Dendritic cell treated with granulocyte-macrophage colony-stimulating factor and Interleukin-4, amounts not matched to agents 40 ng/mL and 50 ng/mL, for 4 days (primary cell): ENCODE data around the gene CBLC.
A peak's percentile ranks its signal among the peaks of the same experiment; 100 is the strongest.

Experiments
- H3K27ac Mint-ChIP-seq: one replicate; pipeline ENCODE4 v1.8.0; 2022; ENCODE audit warnings: mild to moderate bottlenecking, mixed read lengths
- H3K27me3 Mint-ChIP-seq: one replicate; pipeline ENCODE4 v1.8.0; 2022; ENCODE audit warnings: mild to moderate bottlenecking, mixed read lengths
- H3K36me3 Mint-ChIP-seq: one replicate; pipeline ENCODE4 v1.8.0; 2022; ENCODE audit warnings: low read depth, mixed read lengths
- H3K4me1 Mint-ChIP-seq: one replicate; pipeline ENCODE4 v1.8.0; 2022; ENCODE audit warnings: low read depth, mixed read lengths
- H3K4me3 Mint-ChIP-seq: one replicate; pipeline ENCODE4 v1.8.0; 2022; ENCODE audit warnings: mild to moderate bottlenecking, moderate library complexity, mixed read lengths
- H3K9me3 Mint-ChIP-seq: one replicate; pipeline ENCODE4 v1.8.0; 2022; ENCODE audit warnings: mixed read lengths
- intact Hi-C: fragments of 100-400 bp; cut with micrococcal nuclease; formaldehyde crosslinking; loops from one replicate; pipeline ENCODE4 v1.15.0; 2022

CBLC gene

DNA sequence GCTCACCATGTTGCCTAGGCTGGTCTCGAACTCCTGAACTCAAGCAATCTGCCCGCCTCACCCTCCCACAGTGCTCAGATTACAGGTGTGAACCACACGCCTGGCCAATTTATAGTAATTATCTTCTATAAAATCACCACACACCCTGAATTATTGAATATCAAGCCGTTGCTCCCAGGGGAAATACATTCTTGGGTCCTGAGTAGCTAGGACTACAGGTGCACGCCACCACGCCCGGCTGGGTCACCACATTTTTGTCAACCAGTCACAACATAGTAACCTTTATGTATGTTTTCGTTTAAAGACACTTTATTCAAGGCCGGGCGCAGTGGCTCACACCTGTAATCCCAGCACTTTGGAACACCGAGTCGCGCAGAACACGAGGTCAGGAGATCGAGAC, 8.3 kb downstream of the CBLC start:
- H3K27ac Mint-ChIP-seq = no peak overlapping the region
- intact Hi-C loops = no loop called here
- H3K27me3 Mint-ChIP-seq = no peaks in the 10 kb centered on the region
- H3K9me3 Mint-ChIP-seq = no peaks in the 10 kb centered on the region
- no peaks in the 10 kb centered on the region for H3K36me3 Mint-ChIP-seq
- no peak overlapping the region for H3K4me3 Mint-ChIP-seq
- peaks cover 27% of the 10 kb centered on the region for H3K4me1 Mint-ChIP-seq

DNA sequence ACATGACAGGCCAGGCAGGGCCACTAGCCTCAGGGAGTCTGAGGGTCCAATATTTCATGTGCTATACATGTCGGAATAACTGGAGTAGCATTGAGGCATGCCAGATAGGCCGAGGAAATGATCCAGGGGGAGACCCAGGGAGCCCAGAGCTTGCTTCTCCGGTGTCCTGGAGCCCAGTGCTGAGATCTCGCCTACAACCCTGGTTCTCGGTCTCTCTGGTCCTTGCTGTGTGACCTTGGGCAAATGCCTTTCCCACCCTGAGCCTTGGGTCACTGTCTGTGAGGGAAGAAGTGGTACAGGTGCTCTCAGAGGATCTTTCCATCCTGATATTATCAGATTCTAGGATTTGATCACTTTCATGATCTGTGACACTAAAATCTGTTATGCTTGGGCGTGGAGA, 11.3 kb downstream of the CBLC start:
- Mint-ChIP-seq H3K4me3 (no peak overlapping the region), H3K27ac (peak overlapping the region; percentile 77), H3K27me3 (peaks cover 6% of the 10 kb centered on the region), H3K36me3 (no peaks in the 10 kb centered on the region), H3K4me1 (peaks cover 21% of the 10 kb centered on the region), H3K9me3 (no peaks in the 10 kb centered on the region)
- intact Hi-C loops = no loop called here

DNA sequence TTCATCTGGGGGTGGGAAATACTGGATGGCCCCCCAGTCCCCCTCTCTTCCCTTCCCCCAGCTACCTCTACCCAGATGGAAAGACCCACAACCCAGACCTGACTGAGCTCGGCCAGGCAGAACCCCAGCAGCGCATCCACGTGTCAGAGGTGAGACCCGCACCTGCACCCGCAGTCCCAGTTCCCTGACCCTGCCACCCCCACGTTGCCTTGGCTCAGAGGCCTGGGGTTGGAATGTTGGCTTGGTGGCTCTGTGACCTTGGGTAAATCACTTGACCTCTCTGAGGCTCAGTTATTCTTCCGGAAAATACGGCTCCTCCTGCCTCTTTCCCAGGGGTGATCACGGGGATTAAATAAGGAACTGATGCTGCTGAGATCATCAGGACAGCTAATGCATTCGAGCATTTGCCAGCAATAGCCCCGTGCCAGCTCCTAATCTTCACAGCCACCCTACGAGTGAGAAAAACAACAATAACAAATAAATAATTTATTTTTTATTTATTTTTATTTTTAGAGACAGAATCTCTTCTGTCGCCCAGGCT, 12.3 kb downstream of the CBLC start:
- Mint-ChIP-seq H3K36me3 (no peaks in the 10 kb centered on the region), H3K9me3 (no peaks in the 10 kb centered on the region), H3K27ac (peak overlapping the region; percentile 77), H3K27me3 (peaks cover 8% of the 10 kb centered on the region), H3K4me3 (no peak overlapping the region), H3K4me1 (peaks cover 12% of the 10 kb centered on the region)
- intact Hi-C loops = no loop called here

DNA sequence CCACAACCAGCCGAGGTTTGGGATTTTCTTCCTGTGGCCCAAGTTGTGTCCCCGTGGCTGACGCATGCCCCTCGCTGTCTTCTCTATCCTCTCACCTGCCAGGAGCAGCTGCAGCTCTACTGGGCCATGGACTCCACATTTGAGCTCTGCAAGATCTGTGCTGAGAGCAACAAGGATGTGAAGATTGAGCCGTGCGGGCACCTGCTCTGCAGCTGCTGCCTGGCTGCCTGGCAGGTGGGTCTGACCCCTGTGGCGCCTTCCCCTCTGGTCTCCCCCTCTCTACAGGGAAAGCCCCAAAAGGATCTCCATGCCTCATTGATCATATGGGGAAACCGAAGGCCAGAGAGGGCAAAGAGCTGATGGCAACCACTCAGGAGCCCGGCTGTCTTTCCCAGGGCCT, 14.6 kb downstream of the CBLC start:
- intact Hi-C loops = no loop called here
- H3K27me3 Mint-ChIP-seq = peaks cover 8% of the 10 kb centered on the region
- peaks cover 12% of the 10 kb centered on the region for H3K4me1 Mint-ChIP-seq
- H3K4me3 Mint-ChIP-seq = no peak overlapping the region
- H3K9me3 Mint-ChIP-seq = no peaks in the 10 kb centered on the region
- peak overlapping the region; percentile 31 for H3K27ac Mint-ChIP-seq
- no peaks in the 10 kb centered on the region for H3K36me3 Mint-ChIP-seq

DNA sequence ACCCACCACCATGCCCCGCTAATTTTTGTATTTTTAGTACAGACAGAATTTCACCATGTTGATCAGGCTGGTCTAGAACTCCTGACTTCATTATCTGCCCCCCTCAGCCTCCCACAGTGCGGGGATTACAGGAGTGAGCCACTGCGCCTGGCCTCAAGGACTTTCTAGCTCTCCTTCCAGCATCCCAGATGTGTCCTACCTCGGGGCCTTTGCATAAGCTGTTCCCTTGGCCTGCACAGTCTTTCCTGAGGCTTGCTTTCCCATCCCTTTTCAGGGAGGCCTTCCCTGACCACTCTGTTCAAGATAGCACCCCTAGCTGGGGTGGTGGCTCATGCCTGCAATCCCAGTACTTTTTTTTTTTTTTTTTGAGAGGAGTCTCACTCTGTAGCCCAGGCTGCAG, 16.9 kb downstream of the CBLC start:
- intact Hi-C loops = no loop called here
- H3K4me3 Mint-ChIP-seq = no peak overlapping the region
- H3K36me3 Mint-ChIP-seq = no peaks in the 10 kb centered on the region
- peaks cover 11% of the 10 kb centered on the region for H3K27me3 Mint-ChIP-seq
- H3K27ac Mint-ChIP-seq = peak overlapping the region; percentile 31
- no peaks in the 10 kb centered on the region for H3K9me3 Mint-ChIP-seq
- peaks cover 6% of the 10 kb centered on the region for H3K4me1 Mint-ChIP-seq

DNA sequence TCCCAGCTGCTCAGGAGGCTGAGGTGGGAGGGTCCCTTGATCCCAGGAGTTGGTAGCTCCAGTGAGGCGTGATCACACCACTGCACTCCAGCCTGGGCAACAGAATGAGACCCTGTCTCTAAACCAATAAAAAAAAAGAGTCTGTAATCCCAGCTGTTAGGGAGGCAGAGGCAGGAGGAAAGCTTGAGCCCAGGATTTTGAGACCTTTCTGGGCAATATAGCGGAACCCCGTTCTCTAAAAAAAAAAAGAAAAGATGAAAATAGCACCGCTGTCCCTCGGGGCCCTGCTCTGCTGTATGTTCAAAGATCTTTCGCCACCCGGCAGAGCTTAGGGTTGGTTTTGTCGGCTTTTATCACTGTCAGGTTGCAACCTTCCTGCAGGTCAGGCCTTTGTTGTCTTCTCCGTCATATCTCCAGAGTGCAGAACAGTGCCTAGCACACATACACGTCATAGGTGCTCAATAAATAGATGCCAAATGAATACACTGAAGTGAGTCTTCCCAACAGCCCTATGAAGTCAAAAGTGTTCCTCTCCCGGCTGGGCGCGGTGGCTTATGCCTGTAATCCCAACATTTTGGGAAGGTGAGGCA, 17.8 kb downstream of the CBLC start:
- peaks cover 11% of the 10 kb centered on the region for H3K27me3 Mint-ChIP-seq
- H3K9me3 Mint-ChIP-seq = no peaks in the 10 kb centered on the region
- no peaks in the 10 kb centered on the region for H3K36me3 Mint-ChIP-seq
- H3K27ac Mint-ChIP-seq = no peak overlapping the region
- intact Hi-C loops = no loop called here
- H3K4me1 Mint-ChIP-seq = peaks cover 8% of the 10 kb centered on the region
- no peak overlapping the region for H3K4me3 Mint-ChIP-seq

DNA sequence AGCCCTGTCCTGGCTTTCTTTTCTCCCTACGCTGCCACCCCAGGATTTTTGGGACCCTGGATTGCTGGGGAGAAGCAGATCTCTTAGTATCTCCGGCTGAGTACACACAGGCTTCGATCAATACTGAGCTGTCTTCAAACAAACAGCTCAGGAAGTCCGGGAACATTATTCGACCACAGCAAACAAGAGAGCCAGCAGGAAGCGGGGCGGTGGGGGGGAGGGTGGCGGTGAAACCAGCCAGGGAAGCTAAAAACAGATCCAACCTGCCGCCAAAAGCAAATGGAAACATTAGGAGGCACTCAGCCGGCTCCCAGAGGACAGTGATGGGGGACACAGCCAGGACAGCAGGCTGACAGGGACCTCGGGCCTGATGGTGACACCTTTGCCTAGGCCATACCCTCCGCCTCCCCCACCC, 19.0 kb downstream of the CBLC start:
- Mint-ChIP-seq H3K27ac (peak overlapping the region; percentile 13), H3K4me3 (no peak overlapping the region), H3K27me3 (peaks cover 11% of the 10 kb centered on the region), H3K36me3 (no peaks in the 10 kb centered on the region), H3K9me3 (no peaks in the 10 kb centered on the region), H3K4me1 (peaks cover 9% of the 10 kb centered on the region)
- intact Hi-C loops = no loop called here

DNA sequence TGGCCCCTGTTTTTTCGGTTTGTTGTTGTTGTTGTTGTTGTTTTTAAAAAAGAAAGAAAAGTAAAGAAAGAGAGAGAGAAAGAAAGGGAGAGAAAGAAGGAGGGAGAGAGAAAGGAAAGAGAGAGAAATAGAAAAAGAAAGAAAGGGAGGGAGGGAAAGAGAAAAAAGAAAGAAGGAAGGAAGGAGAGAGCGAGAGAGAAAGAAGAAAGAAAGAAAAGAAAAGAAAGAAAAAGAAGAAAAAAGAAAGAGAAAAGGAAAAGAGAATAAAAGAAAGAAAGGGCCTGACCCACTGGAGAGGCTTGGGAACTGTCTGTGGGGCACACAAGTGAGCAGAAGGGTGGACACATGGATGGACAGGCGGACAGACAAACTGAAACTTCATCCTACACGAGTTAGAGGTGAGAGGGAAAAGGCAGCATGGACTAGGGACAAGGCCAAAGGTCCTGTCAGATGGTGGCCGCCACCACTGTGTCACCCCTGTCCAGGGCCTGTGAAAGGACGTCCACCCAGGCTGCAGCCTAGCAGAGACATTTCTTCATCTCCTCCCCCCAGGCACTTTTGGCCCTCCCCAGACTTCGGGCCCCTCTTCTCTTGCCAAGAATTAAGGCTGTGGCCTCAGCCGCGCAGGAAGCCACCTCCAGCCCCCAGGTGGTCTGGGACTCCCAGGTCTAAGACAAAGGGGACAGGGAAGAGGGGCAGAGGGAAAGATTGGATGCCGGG, 22.1 kb downstream of the CBLC start:
- no peak overlapping the region for H3K27ac Mint-ChIP-seq
- peaks cover 21% of the 10 kb centered on the region for H3K27me3 Mint-ChIP-seq
- H3K4me3 Mint-ChIP-seq = no peak overlapping the region
- peaks cover 9% of the 10 kb centered on the region for H3K4me1 Mint-ChIP-seq
- H3K9me3 Mint-ChIP-seq = no peaks in the 10 kb centered on the region
- no peaks in the 10 kb centered on the region for H3K36me3 Mint-ChIP-seq
- intact Hi-C loops = loop anchor here (2.0 kb wide), 1 partner anchor 45 kb away; no protein-coding TSS in a partner anchor

DNA sequence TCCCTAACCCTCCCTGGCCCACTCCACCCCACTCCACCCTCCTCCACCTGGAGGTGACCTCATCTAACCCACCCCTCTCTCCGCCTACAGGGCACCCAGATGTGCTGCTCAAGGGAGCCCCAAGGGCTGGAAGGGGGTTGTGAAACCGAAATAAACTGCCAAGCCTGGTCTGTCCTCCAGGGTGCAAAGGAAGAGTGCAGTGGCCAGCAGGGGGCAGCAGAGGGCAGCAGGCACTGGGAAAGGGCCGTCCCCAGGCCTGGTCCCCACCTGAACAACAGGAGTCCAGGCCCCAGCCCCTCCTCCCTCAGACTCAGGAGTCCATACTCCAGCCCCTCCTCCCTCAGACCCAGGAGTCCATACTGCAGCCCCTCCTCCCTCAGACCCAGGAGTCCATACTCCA, 22.8 kb downstream of the CBLC start:
- H3K4me3 Mint-ChIP-seq = no peak overlapping the region
- intact Hi-C loops = loop anchor here (2.0 kb wide), 1 partner anchor 44 kb away; no protein-coding TSS in a partner anchor
- H3K4me1 Mint-ChIP-seq = peaks cover 9% of the 10 kb centered on the region
- no peak overlapping the region for H3K27ac Mint-ChIP-seq
- H3K27me3 Mint-ChIP-seq = peaks cover 24% of the 10 kb centered on the region
- no peaks in the 10 kb centered on the region for H3K9me3 Mint-ChIP-seq
- no peaks in the 10 kb centered on the region for H3K36me3 Mint-ChIP-seq

DNA sequence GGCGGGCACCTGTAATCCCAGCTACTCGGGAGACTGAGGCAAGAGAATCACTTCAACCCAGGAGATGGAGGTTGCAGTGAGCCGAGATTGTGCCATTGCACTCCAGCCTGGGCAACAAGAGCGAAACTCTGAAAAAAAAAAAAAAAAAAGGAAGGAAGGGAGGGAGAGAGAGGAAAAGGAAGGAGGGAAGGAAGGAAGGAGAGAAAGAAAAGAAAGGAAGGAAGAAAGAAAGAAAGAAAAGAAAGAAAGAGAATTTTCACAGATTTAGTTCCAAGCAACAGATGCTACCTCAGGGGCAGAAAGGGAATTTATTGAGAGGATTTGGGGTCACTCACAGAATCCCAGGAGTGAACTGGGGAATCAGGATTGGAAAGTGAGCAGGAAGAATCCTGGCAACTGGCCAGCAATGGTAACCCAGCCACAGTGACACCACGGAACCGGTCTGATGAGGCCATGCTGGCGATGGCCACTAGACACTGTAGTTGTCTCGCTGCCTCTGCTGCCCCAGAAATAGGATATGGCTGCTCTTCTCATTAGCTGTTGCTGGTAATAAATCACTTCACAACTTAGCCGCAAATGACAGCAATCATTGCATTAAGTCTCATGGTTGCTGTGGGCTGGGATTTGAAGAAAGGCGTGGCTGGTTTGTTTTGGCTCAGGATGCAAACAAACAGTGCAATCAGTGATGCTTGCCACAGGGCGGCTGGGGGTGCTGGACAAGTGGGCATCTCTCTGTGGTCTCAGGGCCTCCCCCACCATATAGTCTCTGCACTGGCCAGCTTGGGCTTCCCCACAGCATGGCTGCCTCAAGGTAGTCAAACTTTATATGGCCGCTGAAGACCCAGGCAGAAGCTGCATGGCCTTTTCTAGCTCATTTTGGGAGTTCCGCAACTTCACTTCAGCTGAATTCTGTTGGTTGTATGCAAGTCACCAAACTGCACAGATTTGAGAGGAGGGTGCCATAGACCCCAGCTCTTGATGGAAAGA, 26.0 kb downstream of the CBLC start:
- Mint-ChIP-seq H3K9me3 (no peaks in the 10 kb centered on the region), H3K27ac (no peak overlapping the region), H3K27me3 (peaks cover 39% of the 10 kb centered on the region), H3K4me1 (peaks cover 24% of the 10 kb centered on the region), H3K36me3 (no peaks in the 10 kb centered on the region), H3K4me3 (no peak overlapping the region)
- intact Hi-C loops = no loop called here

DNA sequence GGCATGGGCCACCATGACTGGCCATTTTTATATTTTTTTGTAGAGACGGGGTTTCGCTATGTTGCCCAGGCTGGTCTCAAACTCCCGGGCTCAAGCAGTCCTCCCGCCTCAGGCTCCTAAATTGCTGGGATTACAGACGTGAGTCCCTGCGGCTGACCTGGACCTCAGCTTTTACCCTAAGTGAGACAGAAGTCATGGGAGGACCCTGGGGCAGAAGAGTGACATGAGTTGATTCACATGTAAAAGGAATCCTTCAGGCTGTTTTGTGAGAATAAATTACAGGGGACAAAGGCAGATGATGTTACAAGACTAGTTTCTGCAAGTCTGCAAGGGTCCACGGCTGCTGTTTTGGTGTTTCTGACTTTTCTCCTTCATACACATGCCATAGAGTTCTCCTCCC, 28.6 kb downstream of the CBLC start:
- no peak overlapping the region for H3K27ac Mint-ChIP-seq

DNA sequence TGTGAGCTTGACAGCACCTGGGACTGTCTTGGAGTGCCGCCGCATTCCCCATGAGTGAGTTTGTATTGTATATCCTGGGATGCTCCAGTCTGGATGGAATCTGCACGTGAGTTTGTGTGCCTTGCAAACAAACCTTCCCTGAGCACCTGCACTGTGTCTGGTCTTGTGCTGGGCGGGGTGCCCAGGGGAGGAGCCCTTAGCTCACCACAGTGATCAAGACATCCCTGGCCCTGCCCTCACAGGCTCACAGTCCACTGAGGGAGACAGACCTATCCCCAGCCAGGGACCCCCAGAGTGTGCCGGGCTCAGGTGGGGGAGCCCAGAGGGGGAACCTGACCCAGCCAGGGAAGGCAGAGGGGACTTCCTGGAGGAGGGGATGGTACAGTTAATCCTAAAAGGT, 29.5 kb downstream of the CBLC start:
- peaks cover 67% of the 10 kb centered on the region for H3K27me3 Mint-ChIP-seq
- no peak overlapping the region for H3K4me3 Mint-ChIP-seq
- intact Hi-C loops = no loop called here
- H3K36me3 Mint-ChIP-seq = no peaks in the 10 kb centered on the region
- H3K9me3 Mint-ChIP-seq = no peaks in the 10 kb centered on the region
- no peak overlapping the region for H3K27ac Mint-ChIP-seq
- peaks cover 23% of the 10 kb centered on the region for H3K4me1 Mint-ChIP-seq

More for the DNA sequence above, 28.6 kb downstream of the CBLC start:
- peaks cover 59% of the 10 kb centered on the region for H3K27me3 Mint-ChIP-seq
- intact Hi-C loops = no loop called here
- no peaks in the 10 kb centered on the region for H3K36me3 Mint-ChIP-seq
- H3K9me3 Mint-ChIP-seq = no peaks in the 10 kb centered on the region
- peaks cover 23% of the 10 kb centered on the region for H3K4me1 Mint-ChIP-seq
- H3K4me3 Mint-ChIP-seq = no peak overlapping the region

DNA sequence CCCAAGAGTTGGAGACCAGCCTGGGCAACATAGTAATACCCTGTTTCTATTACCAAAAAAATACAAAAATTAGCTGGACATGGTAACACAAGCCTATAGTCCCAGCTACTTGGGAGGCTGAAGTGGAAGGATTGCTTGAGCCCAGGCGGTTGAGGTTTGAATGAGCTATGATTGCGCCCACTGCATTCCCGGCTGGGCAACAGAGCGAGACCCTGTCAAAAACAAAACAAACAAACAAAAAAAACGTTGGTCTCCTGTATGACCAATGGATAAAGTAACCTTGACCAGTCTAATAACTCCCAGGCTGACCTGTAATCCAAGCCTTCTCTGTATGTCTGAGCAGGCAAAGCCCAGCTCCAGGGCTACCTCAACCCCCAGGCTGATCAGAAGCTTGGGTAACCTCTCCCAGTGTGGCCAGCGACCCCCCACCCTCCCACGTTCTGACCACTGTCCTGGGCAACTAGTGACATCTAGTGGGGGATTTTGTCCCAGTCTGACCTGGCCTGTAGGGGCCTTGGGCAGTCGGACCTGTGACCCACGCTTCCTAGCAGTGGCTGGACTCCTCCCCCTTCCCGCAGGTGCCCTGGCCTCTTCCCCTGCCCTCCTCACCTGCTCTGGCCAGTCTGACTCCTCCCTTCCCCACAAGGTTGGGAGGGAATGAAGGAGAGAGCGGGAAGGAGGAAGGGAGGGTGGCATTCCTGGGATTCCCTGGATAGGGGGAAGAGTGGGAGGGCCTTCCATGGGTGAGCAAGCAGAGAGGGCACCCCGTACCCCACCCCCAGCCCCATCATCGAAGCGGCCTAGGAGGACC, 30.2 kb downstream of the CBLC start:
- Mint-ChIP-seq H3K27me3 (peaks cover 62% of the 10 kb centered on the region), H3K27ac (no peak overlapping the region), H3K9me3 (no peaks in the 10 kb centered on the region), H3K4me3 (no peak overlapping the region), H3K4me1 (peaks cover 23% of the 10 kb centered on the region), H3K36me3 (no peaks in the 10 kb centered on the region)
- intact Hi-C loops = no loop called here
